Left lung (tissue), 10 donors: ENCODE results near the gene STUB1. TPM values are rescaled to one million over a fixed set of nuclear protein-coding genes. Genes with fewer than 3 reads are reported as not detected.

Experiments
- ATAC-seq: fragments of 200-7000 bp; cut with Tn5 transposase; one replicate; pipeline ENCODE4 v1.9.1; 2020; ENCODE audit warnings: moderate library complexity
- DNase-seq, 4 donors: peaks; one replicate each; pipeline ENCODE4 v3.0.0-alpha.2; 2013 to 2020
- H3K27ac ChIP-seq, 2 donors: fragments of 200-600 bp; sonication (generic) in 1 of 2; one replicate each; pipeline versions ENCODE4 v1.5.0 to v1.8.0; 2020 to 2021
- H3K27me3 ChIP-seq, 2 donors: fragments of 200-600 bp; sonication (generic) in 1 of 2; one replicate each; pipeline versions ENCODE4 v1.5.0 to v1.8.0; 2020 to 2021
- H3K36me3 ChIP-seq, 2 donors: fragments of 200-600 bp; sonication (generic) in 1 of 2; one replicate each; pipeline versions ENCODE4 v1.5.0 to v1.8.0; 2020 to 2021
- H3K4me1 ChIP-seq, 2 donors: fragments of 200-600 bp; one replicate each; pipeline ENCODE4 v1.8.0; 2021
- H3K4me3 ChIP-seq, 2 donors: fragments of 200-600 bp; sonication (generic) in 1 of 2; one replicate each; pipeline versions ENCODE4 v1.5.0 to v1.8.0; 2020 to 2021; ENCODE audit warnings: mild to moderate bottlenecking in 1 of 2
- H3K9me3 ChIP-seq, 2 donors: fragments of 200-600 bp; sonication (generic) in 1 of 2; one replicate each; pipeline versions ENCODE4 v1.5.0 to v1.8.0; 2020 to 2021
- CTCF ChIP-seq, 2 donors: fragments of 200-600 bp; sonication (generic) in 1 of 2; IDR thresholded peaks; one replicate each; pipeline versions ENCODE4 v1.5.0 to v1.8.0; 2021; ENCODE audit warnings: antibody characterized with exemption in 2 of 2
- intact Hi-C, 2 donors: fragments of 100-400 bp; cut with DNase I; formaldehyde crosslinking; loops; one replicate each; pipeline versions ENCODE4 v1.11.2 to v1.14.2; 2022
- polyA plus RNA-seq, 6 donors: library from polyadenylated mRNA; unstranded; fragments of 120-200 nt; gene quantifications; one replicate each; pipeline ENCODE4 v1.2.1, GENCODE V29; 2013; ENCODE audit not compliant: insufficient read length in 6 of 6
- total RNA-seq, 2 donors: library from RNA; stranded (reverse); fragmentation: NEBNext Ultra II Directional; extraction: Animal tissue kit (Norgen Biotek cat#: 25700); gene quantifications; one replicate each; pipeline ENCODE4 v1.2.1, GENCODE V29; 2021
- donor health status: DM: no; HTN: yes; CAD: no.
- donor health status: DM: no; HTN: no; CAD: no.

Gene STUB1
- total and polyA plus RNA-seq, 8 donors: 92.9 to 143 (median 108) TPM

DNA sequence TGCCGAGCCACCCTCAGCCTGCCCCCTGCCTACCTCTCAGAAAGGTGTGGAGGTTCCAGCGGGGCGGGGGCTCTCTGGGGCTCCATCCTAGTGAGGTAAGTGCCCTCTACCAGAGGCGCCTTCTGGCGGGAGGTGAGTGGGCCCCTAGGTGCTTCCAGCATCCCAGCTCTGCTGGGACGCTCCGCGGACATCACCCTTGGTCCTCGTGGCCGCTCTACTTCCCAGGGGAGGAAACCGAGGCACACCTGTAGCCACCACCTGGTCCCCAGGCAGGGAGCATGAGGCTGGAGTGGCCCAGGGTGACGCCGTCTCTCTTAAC lies 37.2 kb upstream of the STUB1 start:
- no peak for TF ChIP-seq CTCF (IDR thresholded peaks at IDR 0.05)
- ATAC-seq (no peak), DNase-seq (no peak)
- peak overlapping the region; percentile 75 to 84 for H3K27ac ChIP-seq
- H3K36me3 ChIP-seq: peaks cover 0 to 13% of the 10 kb centered on the region in 2 donors
- no peaks in the 10 kb centered on the region for H3K27me3 ChIP-seq
- peaks cover 17 to 54% of the 10 kb centered on the region in 2 donors for H3K4me1 ChIP-seq
- no peaks in the 10 kb centered on the region for H3K9me3 ChIP-seq
- intact Hi-C loops: no loop called here
- H3K4me3 ChIP-seq: peak overlapping the region; percentile 71 to 72

DNA sequence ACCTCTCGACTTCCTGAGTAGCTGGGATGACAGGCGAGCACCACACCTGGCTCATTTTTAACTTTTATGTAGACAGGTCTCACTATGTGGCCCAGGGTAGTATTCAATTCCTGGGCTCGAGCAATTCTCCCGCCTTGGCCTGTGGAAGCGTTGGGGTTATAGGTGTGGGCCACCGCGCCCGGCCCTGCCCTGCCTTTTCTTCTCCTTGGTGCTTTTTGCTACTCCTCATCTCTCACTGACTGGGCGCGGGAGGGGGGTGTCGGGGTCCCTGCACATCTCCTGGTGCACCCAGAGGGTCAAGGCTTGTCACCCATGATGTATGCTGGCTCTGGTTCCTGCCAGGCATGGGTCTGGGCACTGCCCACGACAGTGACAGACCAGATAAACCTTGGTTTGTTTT lies 35.7 kb upstream of the STUB1 start:
- Histone ChIP-seq H3K27ac (no peak overlapping the region), H3K4me3 (no peak overlapping the region), H3K9me3 (no peaks in the 10 kb centered on the region), H3K36me3 (peaks cover 0 to 13% of the 10 kb centered on the region in 2 donors), H3K27me3 (no peaks in the 10 kb centered on the region), H3K4me1 (peaks cover 24 to 65% of the 10 kb centered on the region in 2 donors)
- intact Hi-C loops: no loop called here
- ATAC-seq (no peak), DNase-seq (no peak)
- TF ChIP-seq CTCF (IDR thresholded peaks at IDR 0.05): no peak

- Histone ChIP-seq H3K27me3 (no peaks in the 10 kb centered on the region), H3K4me3 (no peak overlapping the region), H3K36me3 (peaks cover 0 to 13% of the 10 kb centered on the region in 2 donors), H3K27ac (no peak overlapping the region), H3K9me3 (no peaks in the 10 kb centered on the region), H3K4me1 (peaks cover 31 to 76% of the 10 kb centered on the region in 2 donors)
- DNase-seq (no peak), ATAC-seq (no peak)
- intact Hi-C loops: no loop called here
- TF ChIP-seq CTCF (IDR thresholded peaks at IDR 0.05): no peak
Measured at GRCh38 chr16:645852-646678, 34.1 kb upstream of the STUB1 start.

GRCh38 chr16:646679-647172 lies 33.5 kb upstream of the STUB1 start:
- Histone ChIP-seq H3K9me3 (no peaks in the 10 kb centered on the region), H3K4me1 (peaks cover 31 to 72% of the 10 kb centered on the region in 2 donors), H3K27me3 (no peaks in the 10 kb centered on the region), H3K4me3 (no peak overlapping the region), H3K36me3 (peaks cover 0 to 17% of the 10 kb centered on the region in 2 donors), H3K27ac (no peak overlapping the region)
- intact Hi-C loops: no loop called here
- no peak for DNase-seq
- ATAC-seq: no peak
- no peak for TF ChIP-seq CTCF (IDR thresholded peaks at IDR 0.05)

GRCh38 chr16:647173-647902 lies 32.9 kb upstream of the STUB1 start:
- intact Hi-C loops: no loop called here
- ATAC-seq: no peak
- Histone ChIP-seq H3K27me3 (no peaks in the 10 kb centered on the region), H3K36me3 (peaks cover 0 to 23% of the 10 kb centered on the region in 2 donors), H3K4me1 (peaks cover 31 to 71% of the 10 kb centered on the region in 2 donors), H3K9me3 (no peaks in the 10 kb centered on the region), H3K4me3 (peak overlapping the region in 1 of 2 donors; percentile 90), H3K27ac (no peak overlapping the region)
- no peak for TF ChIP-seq CTCF (IDR thresholded peaks at IDR 0.05)
- no peak for DNase-seq
